H1 (cell line): ENCODE data around the gene FAM83G. TPM values are rescaled to one million over a fixed set of nuclear protein-coding genes. Genes with fewer than 3 reads are reported as not detected.
A peak's percentile ranks its signal among the peaks of the same experiment; 100 is the strongest.

Experiments
- CTCF ChIA-PET: fragments of 300-600 bp; sonication (Branson Sonifier 250); formaldehyde crosslinking; loops from one replicate; lab custom pipeline; 2021; ENCODE audit not compliant: partially characterized antibody; lab: Charles Lee
- POLR2A ChIA-PET: fragments of 300-600 bp; sonication (Branson Sonifier 250); formaldehyde crosslinking; loops from one replicate; lab custom pipeline; 2021; ENCODE audit warnings: inconsistent platforms; ENCODE audit not compliant: partially characterized antibody; lab: Charles Lee
- DNase-seq, 2 experiments: peaks; one replicate each; pipeline versions ENCODE4 v3.0.0 to v3.0.0-alpha.2; 2010 to 2022; ENCODE audit warnings: low spot score in 2 of 2, low read depth in 1 of 2, mixed read lengths in 1 of 2
- FAIRE-seq: peaks from 2 replicates; lab custom pipeline; 2011; peaks lifted over from hg19 to GRCh38; lab: Jason Lieb, UNC
- H2AFZ ChIP-seq: 2 replicates; pipeline ENCODE4 v1.8.1; 2012; ENCODE audit warnings: low read length, inconsistent platforms
- H2AK5ac ChIP-seq: 2 replicates; pipeline ENCODE4 v1.6.1; 2013; ENCODE audit warnings: low read depth, low read length
- H2BK120ac ChIP-seq: replicated peaks from 2 replicates; pipeline ENCODE3; 2013; ENCODE audit warnings: low read depth, low read length, inconsistent platforms
- H2BK12ac ChIP-seq: 2 replicates; pipeline ENCODE4 v1.6.1; 2013; ENCODE audit warnings: low read depth, low read length
- H2BK15ac ChIP-seq: 2 replicates; pipeline ENCODE4 v1.6.1; 2013; ENCODE audit warnings: low read length
- H2BK20ac ChIP-seq: 2 replicates; pipeline ENCODE4 v1.6.1; 2013; ENCODE audit warnings: low read length
- H2BK5ac ChIP-seq: 2 replicates; pipeline ENCODE4 v1.6.1; 2013; ENCODE audit warnings: low read depth, low read length
- H3K14ac ChIP-seq: 2 replicates; pipeline ENCODE4 v1.6.1; 2013; ENCODE audit warnings: inconsistent platforms; ENCODE audit not compliant: insufficient read length
- H3K18ac ChIP-seq: 2 replicates; pipeline ENCODE4 v1.6.1; 2013; ENCODE audit warnings: low read length; ENCODE audit errors: extremely low read depth
- H3K23ac ChIP-seq: 2 replicates; pipeline ENCODE4 v1.6.1; 2013; ENCODE audit warnings: inconsistent platforms; ENCODE audit not compliant: insufficient read length
- H3K23me2 ChIP-seq: 2 replicates; pipeline ENCODE4 v1.6.1; 2013; ENCODE audit warnings: low read depth, low read length
- H3K27ac ChIP-seq: 2 replicates; pipeline ENCODE4 v1.6.1; 2011; ENCODE audit warnings: low read depth, low read length, inconsistent platforms
- H3K27me3 ChIP-seq, 4 experiments: replicated peaks in 1 of 4; 1 replicate in 1 of 4; 2 replicates in 3 of 4; pipeline versions ENCODE4 v1.6.1 to v1.8.1; 2011 to 2013; ENCODE audit warnings: low read length in 3 of 4, mild to moderate bottlenecking in 3 of 4, inconsistent platforms in 2 of 4, mixed read lengths in 2 of 4, moderate library complexity in 1 of 4; ENCODE audit not compliant: control insufficient read depth in 3 of 4, insufficient read depth in 3 of 4; ENCODE audit errors: extremely low read depth in 1 of 4
- H3K36me3 ChIP-seq, 4 experiments: 2 replicates each; pipeline versions ENCODE4 v1.6.1 to v1.8.1; 2011 to 2013; ENCODE audit warnings: mild to moderate bottlenecking in 4 of 4, low read length in 3 of 4, moderate library complexity in 2 of 4, control low read depth in 1 of 4, inconsistent platforms in 1 of 4; ENCODE audit not compliant: insufficient read depth in 4 of 4, control insufficient read depth in 2 of 4
- H3K4ac ChIP-seq: replicated peaks from 2 replicates; pipeline ENCODE3; 2013; ENCODE audit warnings: low read length, low read depth, mixed read lengths, inconsistent platforms; ENCODE audit not compliant: insufficient read length
- H3K4me1 ChIP-seq, 4 experiments: replicated peaks in 1 of 4; 1 replicate in 1 of 4; 2 replicates in 3 of 4; pipeline versions ENCODE4 v1.6.1 to v1.8.1; 2011 to 2013; ENCODE audit warnings: low read length in 3 of 4, inconsistent platforms in 2 of 4, mixed read lengths in 1 of 4; ENCODE audit not compliant: insufficient read depth in 4 of 4, control insufficient read depth in 3 of 4
- H3K4me2 ChIP-seq, 2 experiments: 2 replicates each; pipeline versions ENCODE4 v1.6.1 to v1.8.1; 2011 to 2013; ENCODE audit warnings: low read depth in 2 of 2, low read length in 2 of 2, control low read depth in 1 of 2, inconsistent platforms in 1 of 2, mild to moderate bottlenecking in 1 of 2; ENCODE audit not compliant: insufficient read depth in 1 of 2
- H3K4me3 ChIP-seq, 4 experiments: fragments of 200-600, 300-600 bp in 1 of 4; sonication (generic), shearing (Covaris generic), sonication (Bioruptor Twin) in 1 of 4; 2 replicates each; pipeline versions ENCODE4 v1.5.1 to v1.8.1; 2011 to 2016; ENCODE audit warnings: low read length in 4 of 4, low read depth in 3 of 4, control low read depth in 2 of 4, inconsistent platforms in 2 of 4, mild to moderate bottlenecking in 2 of 4, mixed read lengths in 1 of 4, moderate library complexity in 1 of 4; ENCODE audit not compliant: insufficient read depth in 2 of 4; ENCODE audit errors: extremely low read depth in 1 of 4
- H3K56ac ChIP-seq: replicated peaks from 2 replicates; pipeline ENCODE3; 2013; ENCODE audit warnings: low read depth, mild to moderate bottlenecking, mixed read lengths, low read length, inconsistent platforms; ENCODE audit not compliant: insufficient read length
- H3K79me1 ChIP-seq: 2 replicates; pipeline ENCODE4 v1.6.1; 2013; ENCODE audit warnings: low read depth, low read length, control low read depth
- H3K79me2 ChIP-seq, 2 experiments: 2 replicates each; pipeline versions ENCODE4 v1.6.1 to v1.8.1; 2012 to 2013; ENCODE audit warnings: low read length in 2 of 2, mild to moderate bottlenecking in 2 of 2, inconsistent platforms in 1 of 2; ENCODE audit not compliant: insufficient read depth in 2 of 2, control insufficient read depth in 1 of 2
- H3K9ac ChIP-seq, 4 experiments: replicated peaks in 1 of 4; 1 replicate in 1 of 4; 2 replicates in 3 of 4; pipeline versions ENCODE4 v1.6.1 to v1.8.1; 2011 to 2013; ENCODE audit warnings: low read depth in 3 of 4, low read length in 3 of 4, control low read depth in 2 of 4, mild to moderate bottlenecking in 2 of 4, moderate library complexity in 2 of 4, inconsistent platforms in 1 of 4; ENCODE audit errors: extremely low read depth in 1 of 4
- H3K9me3 ChIP-seq, 2 experiments: 2 replicates each; pipeline versions ENCODE4 v1.6.1 to v1.8.1; 2012 to 2013; ENCODE audit warnings: mild to moderate bottlenecking in 2 of 2, moderate library complexity in 2 of 2, control low read depth in 1 of 2, inconsistent platforms in 1 of 2, low read depth in 1 of 2, low read length in 1 of 2, mixed read lengths in 1 of 2; ENCODE audit not compliant: insufficient read depth in 2 of 2
- H4K20me1 ChIP-seq, 2 experiments: replicated peaks in 1 of 2; 2 replicates each; pipeline versions ENCODE3 to v1.8.1; 2011 to 2013; ENCODE audit warnings: inconsistent platforms in 2 of 2, low read length in 2 of 2, mild to moderate bottlenecking in 1 of 2; ENCODE audit not compliant: insufficient read depth in 2 of 2, control insufficient read depth in 1 of 2
- H4K5ac ChIP-seq: 2 replicates; pipeline ENCODE4 v1.6.1; 2013; ENCODE audit warnings: low read length, low read depth, mixed read lengths, inconsistent platforms; ENCODE audit not compliant: insufficient read length
- H4K8ac ChIP-seq: 2 replicates; pipeline ENCODE4 v1.8.0; 2013; ENCODE audit warnings: mild to moderate bottlenecking, moderate library complexity, low read length, inconsistent platforms; ENCODE audit not compliant: insufficient read depth; ENCODE audit errors: extremely low read depth
- H4K91ac ChIP-seq: replicated peaks from 2 replicates; pipeline ENCODE3; 2013; ENCODE audit warnings: low read length, mixed read lengths, inconsistent platforms; ENCODE audit not compliant: insufficient read length
- HDAC2 ChIP-seq, 2 experiments: fragments of 300-600 bp in 1 of 2; sonication (generic) in 1 of 2; IDR thresholded peaks; 2 replicates each; pipeline ENCODE4 v1.6.1; 2011 to 2012; ENCODE audit warnings: low read depth in 2 of 2, low read length in 2 of 2, mild to moderate bottlenecking in 2 of 2, moderate library complexity in 2 of 2, borderline replicate concordance in 1 of 2, inconsistent platforms in 1 of 2
- KDM1A ChIP-seq: fragments of 200-600, 300-600 bp; sonication (generic); IDR thresholded peaks from 2 replicates; pipeline ENCODE4 v1.7.1; 2016; ENCODE audit warnings: mild to moderate bottlenecking, low read length, borderline replicate concordance
- SAP30 ChIP-seq: fragments of 300-600 bp; sonication (generic); IDR thresholded peaks from 2 replicates; pipeline ENCODE4 v1.7.1; 2012; ENCODE audit warnings: low read length, moderate library complexity, mild to moderate bottlenecking, inconsistent platforms; ENCODE audit not compliant: insufficient read depth, insufficient replicate concordance
- SIX5 ChIP-seq: IDR thresholded peaks from 2 replicates; pipeline ENCODE4 v1.6.1; 2011; ENCODE audit warnings: mild to moderate bottlenecking, low read depth, low read length
- SUZ12 ChIP-seq: fragments of 200-600 bp; sonication (generic); IDR thresholded peaks from 2 replicates; pipeline ENCODE4 v1.6.1; 2012; ENCODE audit warnings: mild to moderate bottlenecking, inconsistent platforms, low read length, moderate library complexity, mixed read lengths
- TAF1 ChIP-seq: IDR thresholded peaks from 2 replicates; pipeline ENCODE4 v1.6.1; 2011; ENCODE audit warnings: mild to moderate bottlenecking, low read depth, low read length
- TEAD4 ChIP-seq: IDR thresholded peaks from 2 replicates; pipeline ENCODE4 v1.6.1; 2012; ENCODE audit warnings: low read depth, low read length, inconsistent platforms, mixed read lengths
- polyA plus RNA-seq, 7 experiments: library from polyadenylated mRNA; depleted of rRNA in 3 of 7; stranded (reverse) in 5 of 7; unstranded in 2 of 7; fragments of >200 nt in 5 of 7; fragments of 200-250 nt in 2 of 7; gene quantifications; 1 replicate in 5 of 7; 2 replicates in 1 of 7; 4 replicates in 1 of 7; pipeline versions ENCODE4 v1.2.1 to v1.2.3, GENCODE V29; 2011 to 2013; ENCODE audit warnings: missing spikeins in 2 of 7, mixed read lengths in 2 of 7
- total RNA-seq: library from RNA; stranded (reverse); fragmentation: NEBNext Ultra II Directional; extraction: Animal tissue kit (Norgen Biotek cat#: 25700); gene quantifications from 2 replicates; pipeline ENCODE4 v1.2.1, GENCODE V29; 2021

Gene FAM83G
- total and polyA plus RNA-seq, 2 of the 8 experiments (the other 6 are each of a cell fraction or from before 2014, with no cell fraction given): 15.4 to 29.0 TPM

DNA sequence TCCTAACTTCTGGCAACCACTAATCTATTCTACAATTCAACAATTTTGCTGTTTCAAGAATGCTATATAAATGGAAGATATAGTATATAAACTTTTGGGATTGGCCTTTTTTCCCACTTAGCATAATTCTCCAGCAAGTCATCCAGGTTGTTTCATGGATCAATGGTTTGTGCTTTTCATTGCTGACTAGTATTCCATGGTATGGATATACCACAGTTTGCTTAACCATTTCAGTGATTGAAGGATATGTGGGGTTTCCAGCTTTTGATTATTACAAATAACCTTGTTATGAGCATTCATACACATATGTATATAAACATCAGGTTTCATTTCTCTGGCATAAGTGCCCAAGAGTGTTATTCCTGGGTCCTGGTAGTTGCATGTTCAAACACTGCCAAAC, 2.1 kb upstream of the FAM83G start:
- CTCF ChIA-PET: interaction anchor here (2.6 kb wide), 1 partner anchor 45 kb away, joined by 11 read pairs; no protein-coding TSS in a partner anchor

More for the DNA sequence above, 2.1 kb upstream of the FAM83G start:
- no peak overlapping the region for H3K9ac ChIP-seq
- H4K5ac ChIP-seq: no peak overlapping the region
- H3K14ac ChIP-seq: no peak overlapping the region
- no peak overlapping the region for H2AK5ac ChIP-seq
- peaks cover 0 to 26% (median 18%) of the 10 kb centered on the region in 4 experiments; a peak in 6 of 7 replicates for H3K4me1 ChIP-seq
- no peak overlapping the region for H2BK20ac ChIP-seq
- no peak overlapping the region for H4K8ac ChIP-seq
- H2AFZ ChIP-seq: no peak overlapping the region
- no peak overlapping the region for H3K23ac ChIP-seq
- H2BK15ac ChIP-seq: no peak overlapping the region
- FAIRE-seq: no peak
- no peak overlapping the region for H3K18ac ChIP-seq
- H2BK120ac ChIP-seq: no peak overlapping the region
- no peak overlapping the region for H3K4ac ChIP-seq
- peaks cover 0 to 15% (median 1%) of the 10 kb centered on the region in 4 experiments; a peak in 4 of 8 replicates for H3K36me3 ChIP-seq
- no peak for TF ChIP-seq SAP30
- TF ChIP-seq TAF1: no peak
- TF ChIP-seq KDM1A: peak; percentile 87
- no peak for TF ChIP-seq SIX5
- TF ChIP-seq SUZ12: no peak
- peak in 1 of 2 experiments; percentile 39; a peak in 1 of 4 replicates for TF ChIP-seq HDAC2 (IDR thresholded peaks at IDR 0.05; ENCODE audit: borderline replicate concordance in 1 of 2, low read depth in 2 of 2, low read length in 2 of 2)
- TF ChIP-seq TEAD4: no peak
- TF ChIP-seq, all 59 proteins: peak for 2
- no peak for DNase-seq
- no peak overlapping the region for H2BK5ac ChIP-seq
- no peak overlapping the region for H3K27ac ChIP-seq
- H3K56ac ChIP-seq: no peak overlapping the region
- no peak overlapping the region for H3K4me3 ChIP-seq
- H4K91ac ChIP-seq: no peak overlapping the region
- peaks cover 0 to 6% of the 10 kb centered on the region in 2 experiments; a peak in 2 of 4 replicates for H3K9me3 ChIP-seq
- no peaks in the 10 kb centered on the region for H3K27me3 ChIP-seq
- peaks cover 10% of the 10 kb centered on the region for H3K23me2 ChIP-seq
- peaks cover 16% of the 10 kb centered on the region for H3K79me1 ChIP-seq
- peaks cover 0 to 22% of the 10 kb centered on the region in 2 experiments; a peak in 2 of 4 replicates for H3K79me2 ChIP-seq
- H4K20me1 ChIP-seq: peaks cover 7 to 10% of the 10 kb centered on the region in 2 experiments
- POLR2A ChIA-PET: no interaction called here
- no peak overlapping the region for H2BK12ac ChIP-seq
- H3K4me2 ChIP-seq: no peak overlapping the region
